ENCODE results near the gene TP73.
A peak's percentile ranks its signal among the peaks of the same experiment; 100 is the strongest.

Gene TP73

DNA sequence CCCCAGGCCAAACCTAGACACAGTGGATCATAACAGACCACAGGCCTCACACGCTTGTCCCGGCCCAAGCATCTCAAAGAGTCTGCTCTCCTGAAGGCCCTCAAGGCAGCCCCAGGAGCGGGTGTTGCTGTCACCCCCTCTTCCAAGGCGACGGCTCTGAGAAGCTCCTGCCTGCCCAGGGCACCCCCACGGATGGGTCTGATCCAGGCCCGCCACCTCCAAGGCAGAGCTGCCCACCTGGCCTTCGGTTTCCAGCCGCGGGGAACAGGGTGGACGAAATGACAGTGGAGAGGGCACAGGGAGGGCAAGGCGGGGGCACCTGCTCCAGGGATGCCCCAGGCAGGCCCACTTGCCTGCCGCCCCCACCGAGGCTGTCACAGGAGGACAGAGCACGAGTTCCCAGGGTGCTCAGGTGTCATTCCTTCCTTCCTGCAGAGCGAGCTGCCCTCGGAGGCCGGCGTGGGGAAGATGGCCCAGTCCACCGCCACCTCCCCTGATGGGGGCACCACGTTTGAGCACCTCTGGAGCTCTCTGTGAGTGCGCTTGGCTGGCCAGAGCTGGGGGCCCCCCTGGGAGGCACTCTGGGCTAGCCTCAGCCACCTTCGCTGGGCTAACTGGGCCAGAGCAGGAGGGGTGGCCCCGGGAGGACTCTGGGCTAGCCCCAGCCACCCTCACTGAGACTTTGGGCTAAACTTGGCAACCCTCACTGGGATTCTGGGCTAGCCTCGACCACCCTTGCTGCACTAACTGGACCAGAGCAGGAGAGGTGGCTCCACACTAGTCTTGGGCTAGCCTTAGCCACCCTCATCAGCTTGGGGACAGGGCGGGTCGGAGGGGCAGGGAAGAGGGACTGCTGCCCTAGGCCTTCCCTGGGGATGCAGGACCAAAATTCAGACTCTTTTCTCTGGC, 29.8 kb downstream of the TP73 start:
- H3K4me3 Mint-ChIP-seq = no peak overlapping the region
- H3K27ac Mint-ChIP-seq = no peak overlapping the region
- H3K36me3 Mint-ChIP-seq (ENCODE audit: low read depth) = no peaks in the 10 kb centered on the region
- peaks cover 38% of the 10 kb centered on the region for H3K27me3 Mint-ChIP-seq (ENCODE audit: low read depth)
- TF ChIP-seq CTCF (IDR thresholded peaks at IDR 0.05; ENCODE audit: unreplicated experiment in 3 of 3) = no peak
- no peaks in the 10 kb centered on the region for H3K9me3 Mint-ChIP-seq
- H3K4me1 Mint-ChIP-seq = no peaks in the 10 kb centered on the region

DNA sequence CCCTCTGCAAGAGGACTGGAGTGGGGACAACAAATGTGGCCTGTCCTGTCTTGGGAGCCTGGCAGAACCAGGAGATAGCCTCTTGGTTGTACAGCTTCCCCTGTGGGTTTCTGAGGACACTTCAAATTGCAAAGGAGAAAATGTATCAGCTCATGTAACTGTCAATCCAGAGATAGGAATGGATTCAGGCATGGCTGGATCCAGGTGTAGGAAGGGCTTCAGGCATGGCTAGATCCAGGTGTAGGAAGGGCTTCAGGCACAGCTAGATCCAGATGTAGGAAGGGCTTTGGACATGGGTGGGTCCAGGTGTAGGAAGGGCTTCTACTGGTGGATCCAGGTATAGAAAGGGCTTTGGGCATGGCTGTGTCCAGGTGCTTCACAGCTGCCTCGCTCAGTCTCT, 30.9 kb downstream of the TP73 start:
- H3K4me3 Mint-ChIP-seq = peak overlapping the region in 1 of 3 experiments; percentile 14
- TF ChIP-seq CTCF (IDR thresholded peaks at IDR 0.05; ENCODE audit: unreplicated experiment in 3 of 3) = no peak
- no peaks in the 10 kb centered on the region for H3K36me3 Mint-ChIP-seq (ENCODE audit: low read depth)
- peaks cover 33% of the 10 kb centered on the region for H3K27me3 Mint-ChIP-seq (ENCODE audit: low read depth)
- no peak overlapping the region for H3K27ac Mint-ChIP-seq
- no peaks in the 10 kb centered on the region for H3K9me3 Mint-ChIP-seq
- H3K4me1 Mint-ChIP-seq = no peaks in the 10 kb centered on the region

DNA sequence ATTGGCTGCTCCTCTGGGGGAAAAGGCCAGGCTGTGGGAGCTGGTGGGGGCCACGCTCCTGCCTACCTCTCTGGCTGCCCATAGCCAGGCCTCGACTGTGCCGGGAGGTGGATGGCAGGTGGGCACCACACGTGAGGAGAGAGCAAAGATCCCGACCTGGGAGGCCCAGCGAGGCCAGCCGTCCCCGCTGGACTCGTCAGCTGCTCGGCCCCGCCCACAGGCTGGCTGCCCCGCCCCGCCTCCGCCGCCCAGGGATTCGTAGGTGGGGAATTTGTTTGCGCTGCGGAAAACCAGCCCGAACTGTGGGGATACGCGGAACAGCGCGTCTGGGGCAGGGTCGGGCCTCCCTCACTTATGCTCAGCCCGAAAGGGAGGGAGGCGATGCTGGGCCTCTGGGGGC, 31.7 kb downstream of the TP73 start:
- Mint-ChIP-seq H3K4me3 (peak overlapping the region in 1 of 3 experiments; percentile 9), H3K9me3 (no peaks in the 10 kb centered on the region), H3K27me3 (ENCODE audit: low read depth) (peaks cover 38% of the 10 kb centered on the region), H3K4me1 (no peaks in the 10 kb centered on the region), H3K36me3 (ENCODE audit: low read depth) (no peaks in the 10 kb centered on the region), H3K27ac (no peak overlapping the region)
- no peak for TF ChIP-seq CTCF (IDR thresholded peaks at IDR 0.05; ENCODE audit: unreplicated experiment in 3 of 3)

DNA sequence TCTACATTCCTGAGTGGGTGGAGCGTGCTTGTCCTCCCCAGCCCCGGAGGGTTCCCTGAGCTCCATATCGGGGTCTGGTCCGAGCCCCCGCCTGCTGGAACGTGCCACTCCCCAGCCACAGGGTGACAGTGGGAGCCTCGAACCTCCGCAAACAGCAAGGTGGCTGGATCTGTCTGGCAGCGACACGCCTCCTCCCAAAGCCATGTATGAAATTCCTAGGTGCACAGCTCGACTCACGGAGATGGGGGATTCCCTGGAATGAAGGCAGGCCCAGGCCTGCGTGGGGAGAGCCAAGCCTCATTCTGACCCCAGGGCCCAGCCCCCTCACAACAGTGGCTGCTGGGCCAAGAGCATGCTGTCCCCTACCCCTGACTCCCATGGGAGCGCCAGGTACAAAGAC, 32.9 kb downstream of the TP73 start:
- no peaks in the 10 kb centered on the region for H3K36me3 Mint-ChIP-seq (ENCODE audit: low read depth)
- H3K9me3 Mint-ChIP-seq = no peaks in the 10 kb centered on the region
- TF ChIP-seq CTCF (IDR thresholded peaks at IDR 0.05; ENCODE audit: unreplicated experiment in 3 of 3) = no peak

GRCh38 chr1:3685906-3686305, 33.6 kb downstream of the TP73 start:
- Mint-ChIP-seq H3K4me3 (no peak overlapping the region), H3K27me3 (ENCODE audit: low read depth) (peaks cover 25% of the 10 kb centered on the region), H3K4me1 (no peaks in the 10 kb centered on the region), H3K27ac (no peak overlapping the region), H3K9me3 (no peaks in the 10 kb centered on the region), H3K36me3 (ENCODE audit: low read depth) (no peaks in the 10 kb centered on the region)
- TF ChIP-seq CTCF (IDR thresholded peaks at IDR 0.05; ENCODE audit: unreplicated experiment in 3 of 3) = no peak

More for the DNA sequence above, 32.9 kb downstream of the TP73 start:
- Mint-ChIP-seq H3K4me3 (no peak overlapping the region), H3K27ac (no peak overlapping the region), H3K4me1 (no peaks in the 10 kb centered on the region), H3K27me3 (ENCODE audit: low read depth) (peaks cover 27% of the 10 kb centered on the region)

- H3K9me3 Mint-ChIP-seq = no peaks in the 10 kb centered on the region
- no peak overlapping the region for H3K4me3 Mint-ChIP-seq
- no peaks in the 10 kb centered on the region for H3K4me1 Mint-ChIP-seq
- TF ChIP-seq CTCF (IDR thresholded peaks at IDR 0.05; ENCODE audit: unreplicated experiment in 3 of 3) = no peak
- peaks cover 34% of the 10 kb centered on the region for H3K27me3 Mint-ChIP-seq (ENCODE audit: low read depth)
- no peak overlapping the region for H3K27ac Mint-ChIP-seq
- H3K36me3 Mint-ChIP-seq (ENCODE audit: low read depth) = no peaks in the 10 kb centered on the region
These were observed 35.2 kb downstream of the TP73 start for GRCh38 chr1:3687504-3687903.

Data from nephron (organoid).